Type B pancreatic cell (in vitro differentiated cells): Measurements from ENCODE around the gene KRT13. TPM values are rescaled to one million over a fixed set of nuclear protein-coding genes. Genes with fewer than 3 reads are reported as not detected.

Experiments
- DNase-seq: peaks from one replicate; pipeline ENCODE4 v3.0.0; 2021; ENCODE audit warnings: mixed read lengths; ENCODE audit not compliant: unreplicated experiment; ENCODE audit errors: extremely low spot score
- H3K27ac Mint-ChIP-seq: 2 replicates; pipeline ENCODE4 v1.8.0; 2021; ENCODE audit warnings: mild to moderate bottlenecking, mixed read lengths
- H3K27me3 Mint-ChIP-seq: 2 replicates; pipeline ENCODE4 v1.8.0; 2021; ENCODE audit warnings: mixed read lengths
- H3K36me3 Mint-ChIP-seq: 2 replicates; pipeline ENCODE4 v1.8.0; 2021; ENCODE audit warnings: mixed read lengths
- H3K4me1 Mint-ChIP-seq: one replicate; pipeline ENCODE4 v1.8.0; 2021; ENCODE audit warnings: mixed read lengths; ENCODE audit not compliant: unreplicated experiment
- H3K4me3 Mint-ChIP-seq: 2 replicates; pipeline ENCODE4 v1.8.0; 2021; ENCODE audit warnings: mild to moderate bottlenecking, mixed read lengths
- H3K9me3 Mint-ChIP-seq: 2 replicates; pipeline ENCODE4 v1.8.0; 2021; ENCODE audit warnings: mixed read lengths
- total RNA-seq: library from RNA; stranded (reverse); gene quantifications from 2 replicates; pipeline ENCODE4 v1.2.1, GENCODE V29; 2021; ENCODE audit warnings: low replicate concordance
- TF ChIP-seq, protein P1 (sequence below): fragments of 200-600 bp; sonication (generic); conservative IDR thresholded peaks from 2 replicates; pipeline ENCODE4 v1.5.0; 2021; ENCODE audit warnings: antibody characterized with exemption, mild to moderate bottlenecking

The KRT13 gene
- total RNA-seq, 1 donor from 2014 or later, result 869 TPM

DNA sequence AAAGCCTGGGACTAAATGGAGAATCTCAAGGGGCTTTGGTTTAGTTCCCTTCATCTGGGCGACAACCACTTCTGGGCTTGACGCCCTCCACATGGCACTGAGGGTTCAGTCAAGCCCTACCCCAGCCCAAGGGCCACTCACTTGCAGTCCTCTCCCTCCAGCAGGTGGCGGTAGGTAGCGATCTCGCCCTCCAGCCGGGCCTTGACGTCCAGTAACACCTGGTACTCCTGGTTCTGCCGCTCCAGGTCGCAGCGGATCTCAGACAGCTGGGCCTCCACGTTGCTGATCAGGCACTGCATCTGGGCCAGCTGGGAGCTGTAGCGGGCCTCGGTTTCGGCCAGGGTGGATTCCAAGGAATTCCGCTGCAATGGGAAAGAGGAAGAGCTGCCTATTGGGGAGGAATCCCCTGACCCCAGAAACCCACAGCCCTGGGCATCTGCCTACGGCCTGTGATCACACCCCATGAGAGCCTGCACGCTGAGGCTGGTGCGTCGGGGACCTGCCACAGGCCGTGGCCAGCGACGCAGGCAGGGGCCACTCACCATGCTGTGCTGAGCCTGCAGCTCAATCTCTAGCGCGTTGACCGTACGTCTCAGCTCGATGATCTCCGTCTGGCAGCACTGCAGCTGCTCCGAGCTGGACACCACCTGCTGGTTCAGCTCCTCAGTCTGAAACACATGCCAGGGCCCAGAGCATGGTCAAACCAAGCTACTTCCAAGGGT is 18.4 kb downstream of the KRT13 start:
- TF ChIP-seq, protein P1, sequence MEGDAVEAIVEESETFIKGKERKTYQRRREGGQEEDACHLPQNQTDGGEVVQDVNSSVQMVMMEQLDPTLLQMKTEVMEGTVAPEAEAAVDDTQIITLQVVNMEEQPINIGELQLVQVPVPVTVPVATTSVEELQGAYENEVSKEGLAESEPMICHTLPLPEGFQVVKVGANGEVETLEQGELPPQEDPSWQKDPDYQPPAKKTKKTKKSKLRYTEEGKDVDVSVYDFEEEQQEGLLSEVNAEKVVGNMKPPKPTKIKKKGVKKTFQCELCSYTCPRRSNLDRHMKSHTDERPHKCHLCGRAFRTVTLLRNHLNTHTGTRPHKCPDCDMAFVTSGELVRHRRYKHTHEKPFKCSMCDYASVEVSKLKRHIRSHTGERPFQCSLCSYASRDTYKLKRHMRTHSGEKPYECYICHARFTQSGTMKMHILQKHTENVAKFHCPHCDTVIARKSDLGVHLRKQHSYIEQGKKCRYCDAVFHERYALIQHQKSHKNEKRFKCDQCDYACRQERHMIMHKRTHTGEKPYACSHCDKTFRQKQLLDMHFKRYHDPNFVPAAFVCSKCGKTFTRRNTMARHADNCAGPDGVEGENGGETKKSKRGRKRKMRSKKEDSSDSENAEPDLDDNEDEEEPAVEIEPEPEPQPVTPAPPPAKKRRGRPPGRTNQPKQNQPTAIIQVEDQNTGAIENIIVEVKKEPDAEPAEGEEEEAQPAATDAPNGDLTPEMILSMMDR, result peak; percentile 52
- Mint-ChIP-seq H3K4me3 (no peak overlapping the region), H3K27ac (no peak overlapping the region), H3K27me3 (no peaks in the 10 kb centered on the region), H3K36me3 (no peaks in the 10 kb centered on the region), H3K9me3 (no peaks in the 10 kb centered on the region), H3K4me1 (peaks cover 9% of the 10 kb centered on the region)
- no peak for DNase-seq

DNA sequence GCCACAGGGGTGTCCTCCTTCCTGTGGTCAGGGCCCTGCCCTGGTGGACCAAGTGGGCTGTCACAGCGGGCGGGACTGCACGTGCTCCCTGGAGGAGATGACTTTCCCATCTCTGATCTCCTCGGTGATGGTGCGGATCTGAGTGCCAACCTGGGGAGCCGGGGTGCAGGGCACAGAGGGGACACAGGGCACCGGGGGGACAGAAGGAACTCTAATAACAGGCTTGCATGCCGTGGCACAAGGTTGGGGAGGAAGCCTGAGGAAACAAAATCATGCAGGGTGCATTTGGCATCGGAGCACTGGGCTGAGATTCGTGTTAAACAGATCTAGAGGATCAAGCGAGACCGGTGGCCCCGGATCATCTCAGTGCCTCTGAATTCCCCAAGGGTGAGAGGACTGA is 19.1 kb downstream of the KRT13 start:
- no peak overlapping the region for H3K27ac Mint-ChIP-seq

DNA sequence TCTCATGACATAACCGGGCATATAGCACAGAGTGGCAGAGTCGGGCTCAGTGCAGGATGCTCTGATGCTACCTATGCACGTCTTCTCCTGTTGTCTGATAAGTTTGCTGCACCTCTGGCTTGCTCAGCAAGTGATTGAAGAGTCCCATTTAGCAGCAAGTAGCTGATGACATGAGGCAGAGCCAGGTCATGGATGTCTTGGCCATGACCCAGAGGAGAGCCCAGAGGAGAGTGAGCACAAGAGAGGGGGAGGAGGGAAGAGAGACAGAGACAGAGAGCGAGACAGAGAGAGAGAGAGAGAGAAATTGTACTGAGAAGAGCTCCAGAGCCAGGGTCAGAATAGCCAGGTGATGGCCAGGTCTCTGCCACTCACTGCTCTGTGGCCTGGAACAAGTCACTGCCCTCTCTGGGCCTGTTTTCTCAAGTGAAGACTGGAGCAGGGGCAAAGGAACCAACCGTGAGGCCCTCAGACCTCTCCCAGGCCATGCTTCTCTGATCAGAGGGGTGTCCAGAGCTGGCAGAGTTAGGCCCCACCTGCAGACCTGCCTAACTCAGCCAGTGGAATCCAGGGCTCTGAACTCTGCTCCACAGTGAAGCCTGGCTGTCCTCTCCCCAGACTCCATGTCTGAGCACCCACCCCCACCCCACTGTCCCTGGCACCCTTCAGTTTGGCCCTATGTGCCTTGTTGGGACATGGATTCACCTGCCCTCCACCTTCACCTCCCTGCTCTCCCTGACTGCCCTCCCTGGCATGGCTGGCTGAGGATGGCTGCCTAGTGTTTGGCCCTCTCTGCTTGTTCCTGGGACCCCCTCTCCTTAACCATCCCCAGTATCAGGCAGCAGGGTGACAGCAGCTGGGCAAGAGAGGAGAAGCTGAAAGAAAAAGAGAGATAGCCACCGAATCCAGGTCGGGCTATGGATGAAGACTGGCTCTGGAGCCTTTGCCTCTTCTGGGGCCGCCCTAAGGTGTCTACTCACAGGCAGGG is 20.2 kb downstream of the KRT13 start:
- no peak overlapping the region for H3K4me3 Mint-ChIP-seq
- TF ChIP-seq, protein P1, result no peak
- H3K27me3 Mint-ChIP-seq, result no peaks in the 10 kb centered on the region
- no peak overlapping the region for H3K27ac Mint-ChIP-seq
- H3K4me1 Mint-ChIP-seq, result peaks cover 8% of the 10 kb centered on the region
- H3K9me3 Mint-ChIP-seq, result no peaks in the 10 kb centered on the region
- H3K36me3 Mint-ChIP-seq, result no peaks in the 10 kb centered on the region
- DNase-seq, result no peak

More for the DNA sequence above, 19.1 kb downstream of the KRT13 start:
- Mint-ChIP-seq H3K27me3 (no peaks in the 10 kb centered on the region), H3K4me1 (peaks cover 8% of the 10 kb centered on the region), H3K4me3 (no peak overlapping the region), H3K36me3 (no peaks in the 10 kb centered on the region), H3K9me3 (no peaks in the 10 kb centered on the region)
- DNase-seq, result no peak
- TF ChIP-seq, protein P1, result no peak

DNA sequence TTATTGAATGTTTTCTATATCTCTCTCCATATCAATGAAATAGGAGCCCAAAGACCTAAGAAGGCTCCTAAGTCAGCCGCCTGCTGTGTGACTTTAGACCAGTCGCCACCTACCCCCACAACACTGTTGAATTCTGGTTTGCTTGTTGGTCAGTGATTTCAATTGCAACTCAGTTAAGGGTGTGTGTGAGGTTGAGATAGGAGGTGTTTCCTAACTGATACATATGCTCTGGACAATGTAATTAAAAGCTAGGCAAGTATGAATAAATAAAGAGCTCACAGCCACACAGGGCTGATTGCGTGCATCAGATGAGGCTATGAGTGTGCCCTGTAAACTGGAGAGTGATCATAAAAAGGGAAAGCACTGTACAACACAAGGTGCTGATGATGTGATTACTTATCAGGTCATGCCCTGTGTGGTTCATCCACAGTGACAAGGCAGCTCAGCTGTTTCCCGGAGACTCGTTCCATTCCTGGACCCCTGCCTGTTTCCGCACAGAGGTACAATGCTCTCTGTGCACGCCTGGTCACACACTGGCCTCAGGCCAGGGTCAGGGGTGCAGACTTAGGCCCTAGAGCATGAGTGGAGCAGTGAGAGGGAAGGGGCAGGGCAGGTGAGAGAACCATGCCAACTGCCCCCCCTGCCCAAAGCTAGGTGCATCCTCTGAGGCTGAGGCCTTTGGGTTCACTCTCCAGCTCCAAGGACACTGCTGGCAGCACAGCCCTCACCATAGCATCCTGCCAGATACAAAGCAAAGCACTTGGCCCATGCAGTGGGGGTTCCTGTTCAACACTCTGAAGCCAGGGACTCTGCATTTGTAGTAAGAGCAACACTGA is 21.2 kb downstream of the KRT13 start:
- Mint-ChIP-seq H3K9me3 (no peaks in the 10 kb centered on the region), H3K4me3 (no peak overlapping the region), H3K36me3 (no peaks in the 10 kb centered on the region), H3K27me3 (no peaks in the 10 kb centered on the region), H3K27ac (peak overlapping the region; percentile 32), H3K4me1 (peaks cover 8% of the 10 kb centered on the region)
- DNase-seq, result no peak
- TF ChIP-seq, protein P1, result no peak

DNA sequence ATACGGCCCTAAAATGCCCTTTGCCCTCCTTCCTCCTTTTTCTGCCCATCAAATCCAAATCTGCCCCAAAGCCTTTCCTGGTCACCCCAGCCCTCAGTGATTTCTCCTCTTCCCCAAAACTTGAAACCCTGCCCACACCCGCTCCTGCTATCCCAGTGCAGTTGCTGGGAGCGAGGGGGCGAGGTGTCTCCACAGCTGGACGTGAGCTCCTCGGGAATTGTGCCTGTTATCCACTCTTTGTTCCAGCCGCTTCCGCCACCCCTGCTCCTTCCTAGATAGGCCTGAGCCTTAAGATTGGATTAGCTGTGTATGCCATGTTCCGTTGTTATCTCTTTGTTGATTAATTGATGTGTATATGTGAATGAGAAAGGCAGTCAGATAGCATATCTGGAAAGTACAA is 21.9 kb downstream of the KRT13 start:
- DNase-seq, result no peak
- Mint-ChIP-seq H3K27ac (peak overlapping the region; percentile 32), H3K4me3 (no peak overlapping the region), H3K9me3 (no peaks in the 10 kb centered on the region), H3K27me3 (no peaks in the 10 kb centered on the region), H3K36me3 (no peaks in the 10 kb centered on the region), H3K4me1 (peaks cover 8% of the 10 kb centered on the region)
- TF ChIP-seq, protein P1, result no peak
